AG09309 (cell line): Measurements from ENCODE around the gene C5orf52.

Experiments
- DNase-seq: peaks from one replicate; pipeline ENCODE4 v3.0.0-alpha.2; 2010; ENCODE audit warnings: low read depth
- H3K4me3 ChIP-seq: 2 replicates; pipeline ENCODE4 v1.5.1; 2011; ENCODE audit warnings: mild to moderate bottlenecking, low read depth, low read length, moderate library complexity; ENCODE audit not compliant: control insufficient read depth
- TF ChIP-seq, protein P1 (sequence below): IDR thresholded peaks from 2 replicates; pipeline ENCODE4 v1.5.1; 2011; ENCODE audit warnings: mild to moderate bottlenecking, low read depth, low read length, inconsistent platforms; ENCODE audit not compliant: insufficient read depth, control insufficient read depth; ENCODE audit errors: missing control alignments

The C5orf52 gene

DNA sequence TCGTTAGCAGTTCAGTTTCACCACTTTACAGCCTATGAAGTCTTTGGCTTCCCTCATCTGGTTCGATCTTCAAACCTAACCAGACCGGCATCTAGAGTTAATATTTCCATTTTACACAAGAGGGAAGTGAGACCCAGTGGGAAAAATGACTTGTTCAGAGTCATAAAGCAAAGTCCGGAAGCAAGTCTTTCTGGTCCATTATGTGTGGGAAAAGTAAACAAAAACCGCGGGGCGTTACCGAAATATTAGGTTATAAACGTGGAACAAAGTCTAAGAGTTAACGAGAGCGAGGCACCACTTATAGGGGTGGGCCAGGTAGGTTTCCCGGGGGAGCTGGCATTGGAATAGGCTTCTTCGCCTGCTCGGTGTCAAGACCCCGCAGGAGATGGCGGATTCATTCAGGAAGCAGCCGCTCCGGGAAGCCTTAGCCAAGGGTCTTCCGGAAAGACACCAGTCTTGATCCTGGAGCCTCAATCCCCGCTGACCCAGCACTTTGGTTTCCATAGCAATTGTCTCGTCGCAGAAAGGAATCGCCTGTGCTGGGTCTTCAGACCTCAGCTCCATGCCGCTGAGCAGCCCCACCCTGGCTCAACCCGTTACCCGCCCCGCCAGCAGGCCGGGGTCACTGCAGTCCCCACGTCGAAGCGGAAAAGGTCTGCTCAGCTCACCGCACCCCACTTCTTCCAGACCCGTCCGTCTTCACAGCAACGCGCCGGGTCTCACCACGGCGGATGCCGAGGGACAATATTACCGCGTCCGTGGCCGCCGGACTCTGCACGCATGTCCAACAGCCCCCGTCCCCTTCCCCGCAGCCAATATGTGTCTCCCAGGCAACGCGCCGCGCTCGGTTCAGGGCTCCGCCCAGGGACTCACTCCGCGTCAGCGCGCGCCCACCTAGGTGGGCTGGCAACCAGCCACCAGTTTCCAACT lies at the start of gene C5orf52:
Gene C5orf52, plus strand, starts transcription at position 872 of the 930 bp plus-strand sequence. CDS start 82 bp downstream, outside the sequence.
- no peak for DNase-seq
- TF ChIP-seq, protein P1, sequence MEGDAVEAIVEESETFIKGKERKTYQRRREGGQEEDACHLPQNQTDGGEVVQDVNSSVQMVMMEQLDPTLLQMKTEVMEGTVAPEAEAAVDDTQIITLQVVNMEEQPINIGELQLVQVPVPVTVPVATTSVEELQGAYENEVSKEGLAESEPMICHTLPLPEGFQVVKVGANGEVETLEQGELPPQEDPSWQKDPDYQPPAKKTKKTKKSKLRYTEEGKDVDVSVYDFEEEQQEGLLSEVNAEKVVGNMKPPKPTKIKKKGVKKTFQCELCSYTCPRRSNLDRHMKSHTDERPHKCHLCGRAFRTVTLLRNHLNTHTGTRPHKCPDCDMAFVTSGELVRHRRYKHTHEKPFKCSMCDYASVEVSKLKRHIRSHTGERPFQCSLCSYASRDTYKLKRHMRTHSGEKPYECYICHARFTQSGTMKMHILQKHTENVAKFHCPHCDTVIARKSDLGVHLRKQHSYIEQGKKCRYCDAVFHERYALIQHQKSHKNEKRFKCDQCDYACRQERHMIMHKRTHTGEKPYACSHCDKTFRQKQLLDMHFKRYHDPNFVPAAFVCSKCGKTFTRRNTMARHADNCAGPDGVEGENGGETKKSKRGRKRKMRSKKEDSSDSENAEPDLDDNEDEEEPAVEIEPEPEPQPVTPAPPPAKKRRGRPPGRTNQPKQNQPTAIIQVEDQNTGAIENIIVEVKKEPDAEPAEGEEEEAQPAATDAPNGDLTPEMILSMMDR = no peak
- H3K4me3 ChIP-seq = peak within 1 kb of the TSS; percentile 80

DNA sequence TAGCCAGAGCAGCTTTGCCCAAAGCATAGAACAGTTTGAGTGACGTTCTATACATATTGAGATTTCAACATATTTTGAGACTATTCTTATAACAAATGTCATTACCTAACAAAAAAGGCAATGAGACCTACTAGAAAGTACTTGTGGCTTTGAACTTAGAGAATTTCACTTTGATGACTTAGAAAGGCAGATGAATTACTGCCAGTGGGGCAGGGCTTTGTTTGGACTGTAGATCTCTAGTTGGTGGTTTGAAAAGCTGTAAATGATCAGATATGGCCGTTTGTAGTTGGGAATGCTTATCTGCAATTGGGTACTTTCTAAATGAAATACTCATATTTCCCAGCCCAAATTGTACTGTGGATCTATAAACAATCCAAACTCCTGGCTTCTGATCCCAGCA lies 47.2 kb upstream of the C5orf52 start:
- no peak overlapping the region for H3K4me3 ChIP-seq
- no peak for DNase-seq
- TF ChIP-seq, protein P1 = no peak

DNA sequence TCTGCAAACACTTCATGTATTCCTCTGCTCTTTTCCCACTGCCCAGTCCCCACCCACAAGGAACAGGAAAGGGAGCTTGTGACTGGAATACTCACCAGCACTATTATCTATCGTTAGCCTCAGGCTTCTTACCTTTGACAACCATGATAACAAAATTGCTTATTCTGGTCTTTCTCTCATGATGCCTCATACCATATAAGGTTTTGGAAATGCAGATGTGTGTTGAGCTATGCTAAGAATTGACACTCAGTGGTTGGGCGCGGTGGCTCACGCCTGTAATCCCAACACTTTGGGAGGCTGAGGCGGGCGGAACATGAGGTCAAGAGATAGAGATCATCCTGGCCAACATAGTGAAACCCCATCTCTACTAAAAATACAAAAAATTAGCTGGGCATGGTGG lies 44.5 kb upstream of the C5orf52 start:
- DNase-seq = no peak
- H3K4me3 ChIP-seq = no peak overlapping the region
- TF ChIP-seq, protein P1 = no peak

DNA sequence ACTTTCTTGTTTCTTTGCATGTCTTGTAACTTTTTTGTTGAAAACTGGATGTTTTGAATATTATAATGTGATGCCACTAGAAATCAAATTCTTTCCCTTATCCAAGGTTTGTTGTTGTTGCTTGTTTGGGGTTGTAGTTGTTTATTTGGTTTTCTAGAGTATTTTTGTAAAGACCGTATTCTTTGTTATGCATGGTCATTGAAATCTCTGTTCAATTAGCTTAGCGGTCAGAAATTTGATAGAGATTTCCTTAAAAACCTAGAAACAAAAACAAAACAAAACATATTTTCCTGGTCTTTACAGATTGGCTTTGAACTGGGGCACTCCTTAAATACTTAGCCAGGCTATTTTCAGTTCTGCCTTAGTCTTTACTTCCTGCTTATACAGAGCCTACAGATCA lies 41.0 kb upstream of the C5orf52 start:
- H3K4me3 ChIP-seq = no peak overlapping the region
- TF ChIP-seq, protein P1 = no peak
- DNase-seq = no peak

DNA sequence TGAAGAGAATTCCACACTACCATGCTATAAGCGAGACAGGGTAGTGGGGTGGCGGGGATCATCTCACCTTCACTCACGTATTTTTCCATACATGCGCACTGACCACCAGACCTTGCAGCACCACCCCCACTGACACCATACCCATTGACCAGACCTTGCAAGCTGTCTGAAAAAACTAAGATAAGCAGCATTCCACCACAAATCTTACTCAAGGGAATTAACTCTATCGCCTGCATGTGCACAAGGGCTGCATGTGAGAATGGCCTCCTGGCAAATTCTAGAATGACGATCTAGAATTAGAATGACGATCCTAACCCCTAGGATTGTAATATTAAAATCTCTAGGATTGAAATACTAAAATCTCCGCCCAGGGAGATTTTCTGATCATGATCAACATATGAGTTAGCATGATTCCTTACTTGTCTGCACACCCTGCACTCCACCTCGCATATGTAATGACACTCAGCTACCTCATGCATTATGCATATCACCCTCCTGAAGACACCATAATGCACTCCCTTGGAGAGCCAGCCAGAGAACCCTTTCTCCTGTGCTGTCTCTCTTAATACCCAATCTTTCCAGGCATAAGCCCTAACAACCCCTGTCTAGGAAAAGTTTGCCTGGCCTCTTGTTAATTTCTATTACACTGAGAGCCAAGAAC lies 30.8 kb upstream of the C5orf52 start:
- no peak for DNase-seq
- TF ChIP-seq, protein P1 = no peak
- no peak overlapping the region for H3K4me3 ChIP-seq

DNA sequence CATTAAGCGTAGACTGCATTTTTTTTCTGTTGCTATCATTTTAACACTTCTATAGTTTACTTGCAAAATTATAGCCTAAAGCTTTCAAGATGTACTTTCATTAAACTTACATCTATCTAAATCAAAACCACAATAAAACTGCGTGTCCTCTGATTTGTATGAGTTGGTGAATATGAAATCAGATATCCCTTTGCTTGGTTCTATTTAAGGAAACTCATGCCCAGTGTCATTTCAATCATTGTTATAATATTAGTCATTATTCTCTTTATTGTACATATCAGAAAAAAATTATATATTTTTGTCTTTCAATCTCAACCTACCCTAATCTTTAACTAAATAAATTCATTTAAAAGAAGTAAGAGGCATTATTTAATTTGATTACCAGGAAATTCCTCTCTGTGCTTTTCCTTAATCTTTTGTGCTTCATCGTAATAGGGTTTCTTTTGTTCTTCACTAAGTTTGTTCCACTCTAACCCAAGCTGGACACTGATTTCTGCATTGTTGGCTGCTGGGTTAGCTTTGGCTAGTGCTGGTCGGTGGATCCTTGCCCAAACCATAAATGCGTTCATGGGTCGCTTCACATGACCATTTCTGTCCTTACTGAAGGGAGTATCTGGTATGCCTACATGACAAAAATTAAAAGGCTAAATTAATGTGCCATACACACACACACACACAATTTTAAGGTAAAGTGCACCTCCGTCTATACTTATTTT lies 22.9 kb upstream of the C5orf52 start:
- no peak overlapping the region for H3K4me3 ChIP-seq
- DNase-seq = no peak

More for the DNA sequence above, 22.9 kb upstream of the C5orf52 start:
- TF ChIP-seq, protein P1 = no peak
